Neural cell (in vitro differentiated cells): ENCODE data around the gene MYO1D. TPM values are rescaled to one million over a fixed set of nuclear protein-coding genes. Genes with fewer than 3 reads are reported as not detected.

Experiments used
- H2AFZ ChIP-seq: fragments of 200-600, 300-800 bp; sonication (generic), shearing (Covaris generic); 2 replicates; pipeline ENCODE4 v1.6.0; 2014; ENCODE audit warnings: low read depth, mild to moderate bottlenecking, antibody characterized with exemption, low read length, moderate library complexity
- H3F3A ChIP-seq: fragments of 200-600 bp; shearing (Covaris generic); 2 replicates; pipeline ENCODE4 v1.6.1; 2016; ENCODE audit warnings: mild to moderate bottlenecking, moderate library complexity, mixed read lengths, antibody characterized with exemption, low read length; ENCODE audit not compliant: insufficient read depth, poor library complexity, severe bottlenecking
- H3K27ac ChIP-seq: fragments of 200-600, 300-800 bp; sonication (generic), shearing (Covaris generic); 2 replicates; pipeline ENCODE4 v1.5.1; 2014; ENCODE audit warnings: mild to moderate bottlenecking, low read length, moderate library complexity
- H3K27me3 ChIP-seq: fragments of 300-800, 200-600 bp; sonication (generic), shearing (Covaris generic); 2 replicates; pipeline ENCODE4 v1.6.0; 2014; ENCODE audit warnings: mild to moderate bottlenecking, low read depth, low read length, moderate library complexity; ENCODE audit not compliant: insufficient read depth
- H3K36me3 ChIP-seq: fragments of 300-800, 200-600 bp; sonication (generic), shearing (Covaris generic); 2 replicates; pipeline ENCODE4 v1.5.1; 2014; ENCODE audit warnings: mild to moderate bottlenecking, antibody characterized with exemption, low read length, moderate library complexity; ENCODE audit not compliant: insufficient read depth
- H3K4me2 ChIP-seq: fragments of 300-800, 200-600 bp; sonication (generic), shearing (Covaris generic); 2 replicates; pipeline ENCODE4 v1.6.0; 2014; ENCODE audit warnings: mild to moderate bottlenecking, low read length
- H3K4me3 ChIP-seq: fragments of 300-800, 200-600 bp; sonication (generic), shearing (Covaris generic); 2 replicates; pipeline ENCODE4 v1.5.1; 2014; ENCODE audit warnings: mild to moderate bottlenecking, low read length, moderate library complexity
- H3K79me2 ChIP-seq: fragments of 200-600 bp; shearing (Covaris generic); replicated peaks from 2 replicates; pipeline ENCODE4 v1.6.0; 2014; ENCODE audit warnings: mild to moderate bottlenecking, low read length, moderate library complexity; ENCODE audit not compliant: insufficient read depth
- H3K9ac ChIP-seq: fragments of 300-800, 200-600 bp; sonication (generic), shearing (Covaris generic); 2 replicates; pipeline ENCODE4 v1.6.1; 2016; ENCODE audit warnings: mild to moderate bottlenecking, low read length, mixed read lengths
- H3K9me2 ChIP-seq: fragments of 200-600 bp; shearing (Covaris generic); 2 replicates; pipeline ENCODE4 v1.6.1; 2016; ENCODE audit warnings: mild to moderate bottlenecking, low read length, mixed read lengths; ENCODE audit not compliant: insufficient read depth
- H3K9me3 ChIP-seq: fragments of 200-600, 300-800 bp; sonication (generic), shearing (Covaris generic); 2 replicates; pipeline ENCODE4 v1.6.1; 2016; ENCODE audit warnings: mild to moderate bottlenecking, mixed run types, low read length, moderate library complexity, mixed read lengths
- H4K20me1 ChIP-seq: fragments of 200-600 bp; shearing (Covaris generic); 2 replicates; pipeline ENCODE4 v1.6.1; 2016; ENCODE audit warnings: mild to moderate bottlenecking, mixed run types; ENCODE audit not compliant: insufficient read depth
- CTCF ChIP-seq: fragments of 450-650 bp; IDR thresholded peaks from 2 replicates; pipeline ENCODE4 v1.5.1; 2014; ENCODE audit warnings: antibody characterized with exemption, mild to moderate bottlenecking, moderate library complexity; ENCODE audit not compliant: poor library complexity, severe bottlenecking
- EP300 ChIP-seq: fragments of 450-650 bp; conservative IDR thresholded peaks from 2 replicates; pipeline ENCODE4 v1.6.1; 2014; ENCODE audit warnings: antibody characterized with exemption, mild to moderate bottlenecking, moderate library complexity; ENCODE audit not compliant: poor library complexity, severe bottlenecking
- EZH2 ChIP-seq: fragments of 200-600, 300-800 bp; shearing (Covaris generic), sonication (generic); IDR thresholded peaks from 2 replicates; pipeline ENCODE4 v1.6.1; 2014; ENCODE audit warnings: antibody characterized with exemption, low read length, borderline replicate concordance, mild to moderate bottlenecking; ENCODE audit not compliant: insufficient read depth, poor library complexity, severe bottlenecking
- MXI1 ChIP-seq: fragments of 450-650 bp; conservative IDR thresholded peaks from 2 replicates; pipeline ENCODE4 v1.6.1; 2014; ENCODE audit warnings: antibody characterized with exemption, mild to moderate bottlenecking; ENCODE audit not compliant: poor library complexity, severe bottlenecking
- POLR2AphosphoS5 ChIP-seq: IDR thresholded peaks from 2 replicates; pipeline ENCODE4 v1.6.1; 2012
- RAD21 ChIP-seq: fragments of 450-650 bp; conservative IDR thresholded peaks from 2 replicates; pipeline ENCODE4 v1.6.1; 2014; ENCODE audit warnings: antibody characterized with exemption, mild to moderate bottlenecking, moderate library complexity
- REST ChIP-seq: IDR thresholded peaks from 2 replicates; pipeline ENCODE4 v1.6.1; 2012; ENCODE audit warnings: borderline replicate concordance
- SMC3 ChIP-seq: fragments of 450-650 bp; conservative IDR thresholded peaks from 2 replicates; pipeline ENCODE4 v1.6.1; 2014; ENCODE audit warnings: antibody characterized with exemption, mild to moderate bottlenecking, moderate library complexity; ENCODE audit not compliant: poor library complexity
- TAF1 ChIP-seq: IDR thresholded peaks from 2 replicates; pipeline ENCODE4 v1.6.1; 2012; ENCODE audit warnings: low read depth
- polyA plus RNA-seq: library from polyadenylated mRNA; depleted of rRNA; stranded (reverse); fragments of >200 nt; gene quantifications from 2 replicates; pipeline ENCODE4 v1.2.3, GENCODE V29; 2014

MYO1D gene
- polyA plus RNA-seq, 1 donor from 2014 or later, result 10.7 TPM

GRCh38 chr17:32725697-32726096 lies 151.2 kb downstream of the MYO1D start:
- no peak overlapping the region for H2AFZ ChIP-seq
- H3K9ac ChIP-seq, result no peak overlapping the region
- no peak overlapping the region for H3K27ac ChIP-seq
- H3K27me3 ChIP-seq, result no peaks in the 10 kb centered on the region
- H3K4me2 ChIP-seq, result no peak overlapping the region
- H3K36me3 ChIP-seq, result no peaks in the 10 kb centered on the region
- H4K20me1 ChIP-seq, result no peaks in the 10 kb centered on the region
- H3F3A ChIP-seq, result no peaks in the 10 kb centered on the region
- no peak overlapping the region for H3K4me3 ChIP-seq
- no peak for TF ChIP-seq SMC3
- H3K9me3 ChIP-seq, result no peaks in the 10 kb centered on the region
- no peaks in the 10 kb centered on the region for H3K9me2 ChIP-seq
- H3K79me2 ChIP-seq, result no peaks in the 10 kb centered on the region

GRCh38 chr17:32723310-32723955 lies 153.5 kb downstream of the MYO1D start:
- no peak for TF ChIP-seq POLR2AphosphoS5
- H3K9ac ChIP-seq, result no peak overlapping the region
- H3K4me2 ChIP-seq, result no peak overlapping the region
- no peaks in the 10 kb centered on the region for H3K27me3 ChIP-seq
- no peaks in the 10 kb centered on the region for H3F3A ChIP-seq
- H3K4me3 ChIP-seq, result no peak overlapping the region
- H3K36me3 ChIP-seq, result no peaks in the 10 kb centered on the region
- no peaks in the 10 kb centered on the region for H4K20me1 ChIP-seq
- H3K27ac ChIP-seq, result no peak overlapping the region
- H3K79me2 ChIP-seq, result no peaks in the 10 kb centered on the region
- H3K9me3 ChIP-seq, result no peaks in the 10 kb centered on the region
- no peak overlapping the region for H2AFZ ChIP-seq
- H3K9me2 ChIP-seq, result no peaks in the 10 kb centered on the region

- H3K79me2 ChIP-seq, result no peaks in the 10 kb centered on the region
- H3K4me3 ChIP-seq, result no peak overlapping the region
- H4K20me1 ChIP-seq, result no peaks in the 10 kb centered on the region
- no peak overlapping the region for H2AFZ ChIP-seq
- no peaks in the 10 kb centered on the region for H3K9me2 ChIP-seq
- no peak overlapping the region for H3K4me2 ChIP-seq
- H3K27ac ChIP-seq, result no peak overlapping the region
- no peaks in the 10 kb centered on the region for H3K36me3 ChIP-seq
- no peak for TF ChIP-seq TAF1
- no peak for TF ChIP-seq RAD21
- no peak for TF ChIP-seq MXI1
- TF ChIP-seq SMC3, result no peak
- TF ChIP-seq REST, result no peak
- no peak for TF ChIP-seq EP300
- no peak for TF ChIP-seq CTCF
- no peak for TF ChIP-seq POLR2AphosphoS5
- TF ChIP-seq EZH2, result no peak
- no peaks in the 10 kb centered on the region for H3K27me3 ChIP-seq
- no peaks in the 10 kb centered on the region for H3F3A ChIP-seq
- H3K9me3 ChIP-seq, result no peaks in the 10 kb centered on the region
- no peak overlapping the region for H3K9ac ChIP-seq
Measured at GRCh38 chr17:32722733-32723132, 154.2 kb downstream of the MYO1D start.
